Glutamatergic neuron (in vitro differentiated cells): ENCODE data around the gene INTS4. TPM values are rescaled to one million over a fixed set of nuclear protein-coding genes. Genes with fewer than 3 reads are reported as not detected.
"Not testable (repeated sequence)": the region's sequence is repeated elsewhere in the genome, so short reads cannot be mapped to it uniquely, and the experiment has no call there.

Source experiments
- DNase-seq: peaks from one replicate; pipeline ENCODE4 v3.0.0; 2022
- H3K27ac Mint-ChIP-seq: one replicate; pipeline ENCODE4 v1.8.0; 2020; ENCODE audit warnings: mild to moderate bottlenecking, mixed read lengths, inconsistent platforms; ENCODE audit not compliant: unreplicated experiment
- H3K27me3 Mint-ChIP-seq: one replicate; pipeline ENCODE4 v1.8.0; 2020; ENCODE audit warnings: mild to moderate bottlenecking, moderate library complexity, mixed read lengths, inconsistent platforms; ENCODE audit not compliant: unreplicated experiment
- H3K36me3 Mint-ChIP-seq: one replicate; pipeline ENCODE4 v1.8.0; 2020; ENCODE audit warnings: mild to moderate bottlenecking, mixed read lengths, inconsistent platforms; ENCODE audit not compliant: unreplicated experiment
- H3K4me1 Mint-ChIP-seq: one replicate; pipeline ENCODE4 v1.8.0; 2020; ENCODE audit warnings: mild to moderate bottlenecking, low read depth, mixed read lengths, inconsistent platforms; ENCODE audit not compliant: unreplicated experiment
- H3K4me3 Mint-ChIP-seq: one replicate; pipeline ENCODE4 v1.8.0; 2020; ENCODE audit warnings: mild to moderate bottlenecking, mixed read lengths, inconsistent platforms; ENCODE audit not compliant: unreplicated experiment
- H3K9me3 Mint-ChIP-seq: one replicate; pipeline ENCODE4 v1.8.0; 2020; ENCODE audit warnings: mild to moderate bottlenecking, moderate library complexity, mixed read lengths, inconsistent platforms; ENCODE audit not compliant: unreplicated experiment
- CTCF ChIP-seq: fragments of 200-600 bp; sonication (generic); IDR thresholded peaks from one replicate; pipeline ENCODE4 v1.5.0; 2021; ENCODE audit not compliant: partially characterized antibody, unreplicated experiment
- total RNA-seq: library from RNA; stranded (reverse); fragmentation: NEBNext Ultra II Directional; extraction: Animal tissue kit (Norgen Biotek cat#: 25700); gene quantifications from one replicate; pipeline ENCODE4 v1.2.1, GENCODE V29; 2021; ENCODE audit not compliant: unreplicated experiment

INTS4 gene
- total RNA-seq, 1 donor from 2014 or later = 39.9 TPM

GRCh38 chr11:78030429-78031325 lies 36.2 kb upstream of the INTS4 start:
- Mint-ChIP-seq H3K4me1 (no peaks in the 10 kb centered on the region), H3K9me3 (no peaks in the 10 kb centered on the region), H3K27me3 (peaks cover 2% of the 10 kb centered on the region), H3K27ac (no peak overlapping the region), H3K36me3 (no peaks in the 10 kb centered on the region), H3K4me3 (no peak overlapping the region)
- TF ChIP-seq CTCF = no peak
- DNase-seq = no peak

- H3K27me3 Mint-ChIP-seq, H3K27ac Mint-ChIP-seq, H3K4me1 Mint-ChIP-seq, H3K9me3 Mint-ChIP-seq, H3K36me3 Mint-ChIP-seq, DNase-seq, H3K4me3 Mint-ChIP-seq: not testable (repeated sequence)
These were observed 34.0 kb upstream of the INTS4 start for GRCh38 chr11:78028423-78028822.

DNA sequence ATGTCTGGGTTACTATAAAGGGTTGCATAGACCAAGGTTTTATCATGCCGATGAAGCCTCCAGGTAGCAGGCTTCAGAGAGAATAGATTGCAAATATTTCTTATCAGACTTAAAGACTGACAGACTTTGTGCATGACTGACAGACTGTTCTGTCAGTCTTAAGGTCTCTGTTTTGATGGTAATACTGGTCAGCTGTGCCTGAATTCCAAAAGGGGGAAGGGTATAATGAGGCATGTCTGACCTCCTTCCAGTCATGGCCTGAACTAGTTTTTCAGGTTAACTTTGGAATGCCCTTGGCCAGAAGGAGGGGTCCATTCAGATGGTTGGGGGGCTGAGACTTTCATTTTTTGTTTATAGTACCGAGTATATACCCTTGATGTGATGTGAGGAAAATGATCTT lies 33.3 kb upstream of the INTS4 start:
- Mint-ChIP-seq H3K27ac (no peak overlapping the region), H3K27me3 (peaks cover 5% of the 10 kb centered on the region), H3K36me3 (no peaks in the 10 kb centered on the region), H3K4me1 (no peaks in the 10 kb centered on the region), H3K9me3 (no peaks in the 10 kb centered on the region), H3K4me3 (no peak overlapping the region)
- no peak for TF ChIP-seq CTCF
- DNase-seq = no peak

DNA sequence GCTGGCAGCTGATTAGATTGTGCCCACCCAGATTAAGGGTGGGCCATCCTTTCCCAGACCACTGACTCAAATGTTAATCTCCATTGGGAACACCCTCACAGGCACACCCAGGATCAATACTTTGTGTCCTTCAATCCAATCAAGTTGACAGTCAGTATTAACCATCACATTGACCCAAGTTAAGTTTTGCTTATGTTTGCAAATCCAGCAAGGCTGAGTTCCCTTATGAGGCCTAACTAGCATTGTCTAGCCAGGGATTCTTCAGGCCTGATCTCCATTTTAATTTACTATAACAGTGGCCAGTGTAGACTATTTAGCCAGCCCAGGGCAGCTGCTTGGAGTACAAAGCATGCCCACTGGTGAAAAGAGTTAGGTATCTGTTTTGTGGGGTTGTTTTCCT lies 30.9 kb upstream of the INTS4 start:
- H3K9me3 Mint-ChIP-seq = no peaks in the 10 kb centered on the region
- DNase-seq = no peak
- H3K27me3 Mint-ChIP-seq = peaks cover 12% of the 10 kb centered on the region
- no peak overlapping the region for H3K4me3 Mint-ChIP-seq
- no peaks in the 10 kb centered on the region for H3K4me1 Mint-ChIP-seq
- H3K36me3 Mint-ChIP-seq = no peaks in the 10 kb centered on the region
- no peak for TF ChIP-seq CTCF
- H3K27ac Mint-ChIP-seq = no peak overlapping the region

DNA sequence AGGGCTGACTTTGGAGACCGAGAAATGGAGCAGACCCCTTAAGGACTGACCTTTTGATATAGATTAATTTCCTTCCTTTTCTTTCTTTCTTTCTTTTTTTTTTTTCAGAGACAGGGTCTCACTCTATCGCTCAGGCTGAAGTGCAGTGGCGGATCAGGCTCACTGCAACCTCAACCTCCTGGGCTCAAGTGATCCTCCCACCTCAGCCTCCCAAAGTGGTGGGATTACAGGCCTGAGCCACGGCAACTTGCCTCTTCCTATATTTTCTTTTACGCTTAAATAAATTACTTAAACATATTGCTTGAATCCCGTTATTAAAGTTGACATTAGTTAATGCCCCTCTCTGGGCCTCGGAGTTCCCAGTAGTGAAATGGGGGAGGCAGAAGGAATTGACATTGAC lies 29.0 kb upstream of the INTS4 start:
- peaks cover 12% of the 10 kb centered on the region for H3K27me3 Mint-ChIP-seq
- DNase-seq = no peak
- no peak overlapping the region for H3K27ac Mint-ChIP-seq
- H3K9me3 Mint-ChIP-seq = no peaks in the 10 kb centered on the region
- TF ChIP-seq CTCF = no peak
- H3K4me1 Mint-ChIP-seq = no peaks in the 10 kb centered on the region
- H3K4me3 Mint-ChIP-seq = peak overlapping the region; percentile 64
- H3K36me3 Mint-ChIP-seq = no peaks in the 10 kb centered on the region
